GM18909 (cell line): Measurements from ENCODE around the gene NMNAT3.

Experiments used
- ATAC-seq: cut with Tn5 transposase; IDR thresholded peaks from one replicate; pipeline ENCODE4 v1.9.1; 2021; ENCODE audit warnings: mild to moderate bottlenecking; ENCODE audit not compliant: unreplicated experiment, poor library complexity

The NMNAT3 gene

DNA sequence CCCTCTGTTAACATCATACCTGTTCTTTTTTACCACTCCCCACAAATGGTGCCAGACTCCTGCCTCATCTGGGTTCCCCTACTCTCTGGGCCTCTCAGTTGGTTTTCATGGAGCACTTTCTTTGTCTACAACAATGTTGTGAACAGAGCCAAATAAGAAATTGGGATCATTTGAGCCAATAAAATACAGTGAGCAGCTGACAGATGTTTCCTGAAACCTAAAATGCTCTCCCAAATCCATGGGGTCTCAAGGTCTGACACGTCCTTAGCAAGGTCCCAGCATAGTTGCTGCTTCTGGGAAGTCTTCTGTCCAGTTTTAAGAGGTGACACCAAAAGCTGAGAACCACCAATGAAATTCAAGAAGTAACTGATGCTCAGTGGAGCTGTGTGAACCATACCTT is 1.7 kb downstream of the NMNAT3 start:
- no peak for ATAC-seq

DNA sequence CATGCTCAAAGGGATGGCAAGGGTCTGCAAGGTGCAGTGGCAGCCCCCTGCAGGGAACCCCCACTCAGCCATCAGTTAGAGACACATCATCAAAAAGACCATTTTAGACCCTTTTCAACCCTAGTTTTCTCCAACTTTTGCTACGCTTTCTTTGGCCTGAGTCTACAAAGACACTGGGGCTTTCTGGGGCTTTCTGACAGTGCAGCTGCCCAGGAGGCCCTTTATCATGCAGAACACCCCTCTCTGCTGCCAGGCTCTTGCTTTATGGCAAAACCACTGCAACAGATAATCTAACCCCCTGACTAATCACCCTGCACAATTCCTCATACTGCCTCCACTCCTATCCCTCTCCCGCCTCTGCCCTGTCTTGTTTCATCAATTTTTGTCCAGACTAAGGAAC is 2.4 kb downstream of the NMNAT3 start:
- no peak for ATAC-seq

DNA sequence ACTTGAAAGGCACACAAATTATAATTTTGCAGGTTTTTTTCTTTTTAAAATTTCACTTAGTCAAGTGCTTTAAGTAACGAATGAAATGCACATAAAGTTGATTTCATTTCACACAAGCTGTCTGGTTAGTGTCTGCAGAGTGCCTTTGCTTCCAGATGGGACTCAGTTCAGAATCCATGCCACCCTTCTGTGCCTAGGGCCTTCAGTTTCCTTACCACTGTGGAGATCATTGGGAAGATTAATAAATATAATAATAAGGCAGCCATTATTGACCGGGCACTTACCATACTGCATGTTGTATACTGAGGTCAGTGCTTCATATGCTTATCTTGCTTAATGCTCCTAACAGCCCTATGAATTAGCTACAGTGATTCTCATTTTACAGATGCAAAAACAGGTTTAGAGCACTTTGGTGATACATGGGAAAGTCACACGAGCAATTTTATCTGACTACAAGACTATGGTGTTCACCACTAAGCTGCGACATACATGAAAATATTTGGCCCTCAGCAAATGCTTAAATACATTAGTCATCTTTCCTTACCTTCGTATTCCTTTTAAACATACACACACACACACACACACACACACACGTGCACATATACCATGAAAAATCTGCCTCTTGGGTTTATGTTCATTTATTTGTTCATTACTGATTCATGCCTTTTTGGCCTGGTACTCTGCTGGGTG is 3.1 kb downstream of the NMNAT3 start:
- no peak for ATAC-seq

DNA sequence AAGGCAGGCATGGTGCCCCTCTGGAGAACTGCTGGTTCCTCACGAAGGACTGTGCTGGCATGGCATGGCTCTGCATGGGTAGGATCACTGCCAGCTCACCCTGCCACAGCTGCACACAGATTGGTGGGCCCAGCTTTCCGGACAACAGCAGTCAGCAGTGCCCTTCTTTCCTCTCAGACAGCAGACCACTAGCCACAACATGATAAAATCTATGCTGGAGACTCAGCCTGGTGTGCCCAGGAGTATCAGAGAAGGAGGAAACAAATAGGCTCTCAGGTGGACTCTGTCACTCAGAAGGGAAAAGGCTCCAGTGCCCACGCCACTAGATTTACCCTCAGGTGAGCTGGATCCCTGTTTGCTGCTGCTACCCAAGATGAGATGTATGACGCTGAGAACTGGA is 4.9 kb downstream of the NMNAT3 start:
- ATAC-seq, result no peak

DNA sequence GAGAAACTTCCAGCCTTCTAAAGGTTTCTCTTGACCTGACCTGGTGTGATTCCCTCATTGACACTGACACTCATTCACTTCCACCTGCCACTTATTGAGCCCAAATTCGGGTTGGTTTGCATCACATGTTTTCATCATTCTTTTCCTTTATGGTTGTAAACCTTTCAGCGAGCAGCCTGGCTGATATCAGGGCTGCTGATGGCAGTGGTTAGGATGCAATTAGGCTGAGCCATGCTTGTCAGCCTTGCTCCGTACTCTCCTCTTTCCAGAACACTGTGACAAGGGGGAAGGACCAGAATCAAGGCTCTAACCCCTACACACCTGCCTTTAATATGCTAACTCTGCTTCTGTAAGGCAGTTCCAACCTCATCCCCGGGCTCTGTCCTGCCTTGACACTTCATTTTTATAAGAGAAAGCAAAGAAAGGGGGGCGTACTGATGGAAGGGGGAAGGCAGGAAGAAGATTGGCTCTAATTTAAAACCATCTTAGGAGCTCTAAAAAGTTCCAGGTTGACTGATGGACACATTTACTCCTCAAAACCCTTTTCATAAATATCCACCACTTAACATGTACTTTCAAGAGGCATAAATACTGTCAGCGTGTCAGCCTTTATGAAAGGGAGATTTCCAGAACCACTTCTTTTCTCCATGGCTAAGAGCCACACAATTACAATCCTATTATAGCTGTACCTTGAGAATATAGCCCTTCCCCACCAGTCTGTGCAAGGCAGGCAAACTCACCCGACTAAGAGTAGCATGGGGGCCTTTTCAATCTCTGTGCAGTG is 5.7 kb downstream of the NMNAT3 start:
- ATAC-seq, result no peak

DNA sequence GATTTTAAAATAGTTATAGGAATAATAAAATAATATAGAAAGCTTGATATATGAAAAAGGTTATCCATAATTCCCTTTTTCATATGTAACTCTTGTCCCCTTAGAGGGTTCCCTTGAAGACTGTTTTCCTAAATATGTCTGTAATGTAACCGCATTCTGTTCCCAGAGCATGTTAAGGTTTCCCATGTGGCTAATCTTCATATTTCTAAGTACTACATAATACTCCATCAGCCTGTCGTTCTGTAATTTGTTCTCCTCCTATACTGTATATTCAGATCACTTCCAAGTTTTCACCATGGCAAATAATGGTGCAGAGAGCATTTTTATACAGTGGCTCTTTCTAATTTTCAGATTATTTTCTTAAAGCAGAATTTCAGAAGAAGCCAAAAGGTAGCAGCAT is 6.7 kb downstream of the NMNAT3 start:
- no peak for ATAC-seq

DNA sequence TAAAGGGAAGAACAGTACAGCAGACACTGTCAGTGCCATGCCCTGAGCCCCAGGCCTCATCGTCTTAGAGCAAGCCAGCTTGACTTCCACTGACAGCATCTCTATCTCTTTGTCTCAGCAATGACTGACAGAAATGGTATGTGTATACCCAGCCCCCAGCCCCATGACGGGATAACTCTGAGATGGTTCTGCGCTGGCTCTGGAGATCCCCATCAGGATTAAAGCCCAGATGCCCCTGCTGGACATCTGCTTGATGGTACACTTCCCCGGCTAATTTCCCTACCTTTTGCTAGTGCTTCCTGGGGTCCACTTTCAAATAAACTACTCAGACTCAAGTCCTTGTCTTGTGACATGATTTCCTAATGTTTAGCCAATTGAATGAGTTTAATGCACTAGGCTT is 7.6 kb downstream of the NMNAT3 start:
- ATAC-seq, result no peak

DNA sequence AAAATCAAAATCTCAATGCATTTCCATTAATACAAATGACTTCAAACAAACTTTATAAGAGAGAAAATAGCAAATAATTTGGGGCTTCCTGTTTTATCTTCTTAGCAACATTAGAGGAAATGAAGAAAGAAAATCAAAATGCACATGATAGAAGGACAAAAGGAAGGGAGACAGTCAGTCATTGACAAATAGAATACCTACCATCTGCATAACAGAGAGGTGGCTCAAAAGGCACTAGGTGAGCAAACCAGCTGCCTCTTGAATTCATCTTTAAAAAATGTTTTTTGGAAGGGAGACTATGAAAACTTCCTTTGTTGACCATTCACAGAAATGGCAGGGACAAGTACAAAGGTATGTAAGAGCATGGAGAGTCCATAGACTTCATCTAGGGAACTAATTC is 9.4 kb downstream of the NMNAT3 start:
- no peak for ATAC-seq

DNA sequence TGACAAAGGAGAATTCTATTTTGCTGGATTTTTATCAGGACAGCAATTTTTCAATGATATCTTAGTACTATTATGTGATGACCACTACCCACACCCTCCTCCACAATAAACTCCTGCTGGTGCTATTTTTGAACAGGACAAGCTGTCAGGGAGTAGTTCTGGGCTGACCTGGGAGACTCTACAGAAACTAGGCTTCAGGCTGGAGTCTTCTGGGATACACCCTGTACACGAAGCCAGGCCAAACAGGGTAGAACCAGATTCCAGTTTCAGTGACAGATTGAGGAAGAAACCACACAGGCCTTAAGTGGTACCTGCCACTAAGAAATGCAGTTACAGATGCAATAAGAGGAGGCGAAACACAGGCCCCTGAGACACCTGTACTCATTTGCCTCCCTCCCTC is 12.8 kb downstream of the NMNAT3 start:
- ATAC-seq, result no peak

DNA sequence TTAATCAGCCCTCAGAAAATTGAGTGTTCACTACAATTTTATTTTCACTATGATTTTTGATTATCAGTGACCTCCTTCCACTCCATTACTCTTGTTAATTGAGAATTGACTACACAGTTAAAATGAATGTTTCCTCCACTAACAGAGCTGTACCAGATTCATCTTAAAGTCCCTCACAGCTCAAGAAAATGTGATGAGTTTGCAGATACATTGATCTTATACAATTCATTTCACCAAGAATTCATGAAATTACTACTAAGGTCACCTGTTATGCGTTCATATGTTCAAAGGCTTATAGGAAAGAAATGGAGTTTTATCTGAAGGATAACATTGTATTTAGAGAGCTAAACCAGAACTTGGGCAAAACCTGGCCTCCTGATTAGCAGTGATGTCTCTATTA is 17.5 kb downstream of the NMNAT3 start:
- ATAC-seq, result no peak

DNA sequence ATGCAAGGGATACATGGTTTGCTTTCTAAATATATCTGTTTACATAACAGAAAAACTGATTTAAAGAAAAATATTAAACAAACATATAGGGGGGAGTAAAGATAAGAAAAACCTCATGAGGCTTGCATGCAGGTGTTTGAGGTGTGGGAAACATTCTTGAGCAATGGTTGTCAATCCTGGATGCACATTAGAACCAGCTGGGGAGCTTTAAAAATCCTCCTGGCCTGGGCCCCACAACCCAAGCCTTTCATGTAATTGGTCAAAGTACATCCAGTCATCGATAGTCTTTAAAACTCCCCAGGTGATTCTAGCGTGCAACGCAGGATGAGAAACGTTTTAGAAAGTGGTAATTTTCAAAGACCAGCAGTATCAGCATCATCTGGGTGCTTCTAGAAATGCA is 18.3 kb downstream of the NMNAT3 start:
- ATAC-seq, result no peak

DNA sequence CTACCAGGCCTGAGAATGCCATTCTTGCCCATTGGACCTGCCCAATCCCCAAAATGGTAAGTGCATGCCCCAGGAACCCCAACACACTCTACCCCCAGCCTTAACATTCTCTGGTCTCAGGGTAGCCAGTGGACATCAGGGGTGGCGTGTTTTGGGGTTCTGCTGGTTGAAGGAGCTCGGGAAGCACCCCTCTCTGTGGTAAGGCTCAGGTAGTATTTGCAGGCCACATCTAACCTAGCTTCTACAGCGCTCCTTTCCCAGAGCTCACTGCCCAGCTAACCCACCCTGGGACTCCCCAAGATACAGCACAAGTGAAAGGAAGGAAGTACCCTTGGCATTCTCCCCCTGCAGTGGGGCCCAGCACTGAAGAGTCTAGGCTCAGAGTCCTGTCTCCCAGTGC is 19.8 kb downstream of the NMNAT3 start:
- no peak for ATAC-seq

DNA sequence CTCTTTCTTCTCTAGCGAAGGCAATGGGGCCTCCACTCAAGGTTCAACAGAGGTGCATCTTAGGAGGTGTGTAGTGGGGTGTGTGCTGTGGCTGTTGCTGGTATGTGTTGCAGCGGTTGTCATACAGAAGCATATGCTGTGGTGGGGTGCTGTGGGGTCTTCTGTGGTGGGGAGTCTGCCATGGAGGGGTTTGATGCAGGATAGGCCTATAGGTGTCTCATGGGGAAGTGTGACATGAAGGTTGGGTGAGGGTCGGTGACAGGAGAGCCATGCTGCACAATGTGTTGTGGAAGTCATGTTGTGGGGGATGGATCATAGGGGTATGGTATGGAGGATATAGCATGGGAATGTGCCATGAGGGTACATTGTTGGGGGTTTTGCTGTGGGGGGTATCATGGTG is 20.3 kb downstream of the NMNAT3 start:
- no peak for ATAC-seq

DNA sequence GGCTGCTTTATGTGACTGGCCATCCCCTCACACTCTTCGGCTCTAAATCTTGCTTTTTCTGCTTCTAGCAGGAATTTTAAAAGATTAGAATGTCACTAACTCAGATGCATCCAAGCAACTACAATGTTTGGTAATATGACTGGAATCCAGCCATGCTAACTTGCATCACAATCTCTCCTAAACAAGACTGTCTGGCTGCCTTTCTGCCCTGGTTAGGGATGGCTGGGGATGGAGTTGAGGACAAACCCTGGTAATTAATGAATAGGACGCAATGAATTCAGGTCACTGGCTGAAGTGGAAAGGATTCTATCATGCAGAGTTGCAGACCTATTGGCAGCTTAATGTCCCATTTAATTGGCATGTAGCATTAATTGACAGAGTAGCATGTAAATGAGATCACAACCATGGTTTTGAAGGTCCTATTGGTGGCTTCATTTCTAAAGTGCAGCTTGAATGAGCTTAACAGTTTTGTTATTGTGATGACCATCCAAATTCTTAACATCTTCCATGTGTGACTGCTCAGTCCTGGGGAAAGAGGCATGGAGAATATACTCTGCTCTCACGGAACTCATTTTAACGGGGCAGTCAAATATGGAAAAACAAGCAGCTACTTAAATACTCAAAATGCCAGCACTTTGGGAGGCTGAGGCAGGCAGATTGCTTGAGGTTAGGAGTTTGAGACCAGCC is 21.7 kb downstream of the NMNAT3 start:
- no peak for ATAC-seq

DNA sequence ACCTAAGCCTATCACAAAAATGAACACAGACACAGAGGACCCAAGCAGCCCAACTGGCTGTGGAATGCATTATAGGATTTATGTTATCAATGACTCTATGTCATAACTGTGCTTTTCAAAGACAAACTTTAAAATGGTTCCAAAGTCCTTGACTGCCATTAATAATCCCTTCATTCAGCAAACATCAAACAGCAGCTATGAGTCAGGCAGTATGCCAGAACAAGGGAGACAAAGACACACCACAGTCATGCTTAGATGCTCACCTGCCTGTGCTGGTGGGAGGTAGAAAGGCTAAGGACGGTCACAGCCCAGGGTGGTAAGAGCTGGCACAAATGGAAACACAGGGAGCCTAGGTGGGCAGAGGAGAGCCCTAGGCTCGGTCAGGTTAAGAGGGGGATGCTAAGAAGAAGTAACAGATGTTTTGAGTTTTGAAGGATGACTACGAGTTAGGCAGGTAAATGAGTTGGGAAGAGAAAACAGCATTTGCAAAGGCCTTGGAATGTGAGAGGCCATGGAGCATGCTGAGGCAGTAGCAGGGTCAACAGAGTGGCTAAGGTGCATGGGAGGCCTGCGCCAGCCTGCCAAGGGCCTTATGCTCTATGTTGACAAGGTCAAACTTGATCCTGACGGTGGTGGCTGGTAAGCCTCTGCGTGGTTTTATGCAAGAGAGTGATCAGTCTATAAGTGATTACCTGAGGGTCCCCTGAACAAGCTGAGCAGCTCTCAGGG is 23.0 kb downstream of the NMNAT3 start:
- no peak for ATAC-seq

DNA sequence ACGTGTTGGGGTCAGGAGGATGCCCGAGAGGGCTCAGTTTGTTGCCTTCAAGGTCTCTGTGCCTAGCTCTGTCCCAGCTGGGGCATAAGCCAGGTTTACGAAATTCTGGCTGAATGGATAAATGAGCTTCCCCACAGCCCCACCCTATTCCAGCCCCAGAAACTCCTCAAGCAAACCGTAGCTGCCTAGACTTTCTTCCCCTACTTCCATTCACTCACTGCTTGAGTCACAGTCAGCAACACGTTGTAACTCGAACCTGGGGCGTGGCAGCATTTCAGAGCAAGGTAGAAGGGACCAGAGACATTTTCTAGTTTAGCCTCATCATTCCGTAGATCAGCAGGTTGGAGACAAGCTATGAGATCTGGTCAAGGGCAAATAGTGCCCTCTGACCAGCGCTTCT is 24.2 kb downstream of the NMNAT3 start:
- ATAC-seq, result no peak

DNA sequence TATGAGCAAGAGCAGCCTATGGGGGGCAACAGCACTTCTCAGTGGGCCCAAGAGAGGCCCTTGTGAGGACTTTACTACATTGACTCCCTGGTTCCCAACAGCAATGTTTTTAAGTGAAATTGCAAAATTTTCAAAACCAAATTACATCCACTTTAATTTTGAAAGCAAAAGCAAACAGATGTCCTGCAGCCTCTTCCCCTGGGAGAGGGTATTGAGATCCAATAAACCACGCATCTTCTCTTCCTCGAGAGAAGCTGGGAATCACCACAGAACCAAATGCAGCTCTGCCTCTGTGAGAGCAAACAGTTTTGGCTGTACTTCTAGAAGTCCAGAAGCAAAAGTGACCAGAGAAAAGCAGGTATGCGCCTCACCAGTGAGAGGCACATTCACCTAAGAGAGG is 25.2 kb downstream of the NMNAT3 start:
- no peak for ATAC-seq

DNA sequence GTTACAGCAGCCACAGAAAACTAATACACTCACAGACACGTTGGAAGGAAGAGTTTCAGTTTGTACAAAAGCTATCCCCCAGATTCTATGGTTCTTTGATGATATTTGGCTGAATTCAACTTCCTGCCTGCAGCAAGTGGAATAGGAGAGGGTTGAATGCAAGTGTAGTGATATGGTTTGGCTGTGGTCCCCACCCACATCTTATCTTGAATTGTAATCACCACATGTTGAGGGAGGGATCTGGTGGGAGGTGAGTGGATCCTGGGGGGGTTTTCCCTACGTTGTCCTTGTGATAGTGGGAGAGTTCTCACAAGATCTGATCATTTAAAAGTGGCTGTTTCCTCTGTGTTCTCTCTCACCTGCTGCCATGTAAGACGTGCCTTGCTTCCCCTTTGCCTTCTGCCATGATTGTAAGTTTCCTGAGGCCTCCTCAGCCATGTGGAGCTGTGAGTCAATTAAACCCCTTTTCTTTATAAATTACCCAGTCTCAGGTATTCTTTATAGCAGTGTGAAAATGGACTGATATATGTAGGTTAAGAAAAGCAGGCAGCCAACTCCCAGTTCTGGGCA is 29.8 kb downstream of the NMNAT3 start:
- no peak for ATAC-seq

DNA sequence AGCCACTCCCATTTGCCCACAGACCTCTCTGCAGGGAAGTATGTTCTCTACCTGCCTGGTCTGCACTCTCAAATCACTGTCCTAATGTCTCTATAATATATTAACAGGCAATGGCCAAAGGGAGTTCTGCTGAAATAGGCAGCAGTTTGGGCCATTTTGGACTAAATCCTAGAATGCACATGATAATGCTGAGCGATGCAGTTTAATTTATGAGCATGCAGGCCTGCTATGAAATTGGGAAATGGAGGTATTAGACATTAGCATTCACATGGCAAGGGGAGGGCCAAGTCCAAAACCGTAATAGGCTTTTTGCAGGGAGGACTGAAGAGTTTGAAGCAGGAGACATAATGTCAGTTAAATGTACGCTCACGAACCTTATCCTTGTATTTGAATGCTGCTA is 31.3 kb downstream of the NMNAT3 start:
- no peak for ATAC-seq

DNA sequence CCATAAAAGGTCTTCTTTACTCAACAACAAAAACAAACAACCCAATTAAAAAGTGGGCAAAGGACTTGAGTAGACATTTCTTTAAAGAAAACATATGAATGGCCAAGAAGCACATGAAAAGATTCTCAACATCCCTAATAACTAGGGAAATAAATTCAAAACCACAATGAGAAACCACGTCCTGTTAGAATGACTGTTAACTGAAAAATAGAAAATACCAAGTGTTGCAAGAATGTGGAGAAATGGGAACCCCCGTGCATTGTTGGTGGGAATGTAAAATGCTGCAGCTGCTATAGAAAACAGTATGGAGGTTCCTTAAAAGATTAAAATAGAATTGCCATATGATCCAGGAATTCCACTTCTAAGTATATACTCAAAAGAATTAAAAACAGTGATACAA is 34.8 kb downstream of the NMNAT3 start:
- ATAC-seq, result no peak

DNA sequence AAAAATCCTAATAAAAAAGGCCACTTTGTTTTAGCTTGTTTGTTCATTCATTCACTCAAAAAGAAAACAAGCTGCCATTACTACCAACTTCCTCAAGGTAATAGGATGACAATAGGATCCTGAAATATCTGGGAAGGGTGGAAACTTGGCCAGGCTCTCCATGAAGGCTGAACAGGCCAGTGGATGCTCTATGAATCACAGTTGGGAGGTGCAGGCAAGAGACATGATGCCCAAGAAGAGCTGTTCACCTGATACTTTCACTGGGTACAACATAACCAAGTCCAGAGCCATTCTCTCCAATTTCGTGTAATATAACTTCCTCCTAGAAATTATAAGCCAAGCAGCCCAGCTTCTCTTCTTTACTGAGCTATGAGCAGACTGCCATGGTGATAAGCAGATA is 37.3 kb downstream of the NMNAT3 start:
- no peak for ATAC-seq
